H9 (cell line): ENCODE measurements around the gene TNNI3. TPM values are rescaled to one million over a fixed set of nuclear protein-coding genes. Genes with fewer than 3 reads are reported as not detected.
A peak's percentile ranks its signal among the peaks of the same experiment; 100 is the strongest.

Experiments
- DNase-seq: peaks from one replicate; pipeline ENCODE4 v3.0.0-alpha.2; 2017
- H2AFZ ChIP-seq: one replicate; pipeline ENCODE4 v1.6.1; 2013; ENCODE audit warnings: mild to moderate bottlenecking, low read length, control low read depth, moderate library complexity
- H2AK5ac ChIP-seq: 2 replicates; pipeline ENCODE4 v1.6.1; 2013; ENCODE audit warnings: low read length, control low read depth, mixed read lengths; ENCODE audit not compliant: insufficient read length
- H2BK120ac ChIP-seq: one replicate; pipeline ENCODE4 v1.6.1; 2013; ENCODE audit warnings: low read depth, mild to moderate bottlenecking, low read length, control low read depth, inconsistent platforms; ENCODE audit not compliant: poor library complexity, severe bottlenecking
- H2BK12ac ChIP-seq: 2 replicates; pipeline ENCODE4 v1.6.1; 2013; ENCODE audit warnings: low read length, control low read depth, mixed read lengths, low read depth; ENCODE audit not compliant: insufficient read length
- H2BK15ac ChIP-seq: 2 replicates; pipeline ENCODE4 v1.6.1; 2013; ENCODE audit warnings: low read depth, low read length, control low read depth
- H2BK20ac ChIP-seq: one replicate; pipeline ENCODE4 v1.6.1; 2013; ENCODE audit warnings: low read depth, mild to moderate bottlenecking, low read length, control low read depth, inconsistent platforms; ENCODE audit not compliant: poor library complexity, severe bottlenecking
- H2BK5ac ChIP-seq: 2 replicates; pipeline ENCODE4 v1.6.1; 2013; ENCODE audit warnings: low read length, control low read depth, mixed read lengths; ENCODE audit not compliant: insufficient read length
- H3K14ac ChIP-seq: 2 replicates; pipeline ENCODE4 v1.6.1; 2013; ENCODE audit warnings: low read length, control low read depth; ENCODE audit not compliant: insufficient read depth
- H3K18ac ChIP-seq: 2 replicates; pipeline ENCODE4 v1.6.1; 2013; ENCODE audit warnings: low read depth, mild to moderate bottlenecking, mixed read lengths, low read length, control low read depth; ENCODE audit not compliant: insufficient read length
- H3K23ac ChIP-seq: 2 replicates; pipeline ENCODE4 v1.6.1; 2013; ENCODE audit warnings: low read length, control low read depth, mixed read lengths, low read depth; ENCODE audit not compliant: insufficient read length
- H3K23me2 ChIP-seq: 2 replicates; pipeline ENCODE4 v1.6.1; 2013; ENCODE audit warnings: low read depth, mild to moderate bottlenecking, mixed read lengths, low read length, control low read depth; ENCODE audit not compliant: insufficient read length, poor library complexity, severe bottlenecking
- H3K27ac ChIP-seq: 2 replicates; pipeline ENCODE4 v1.5.1; 2013; ENCODE audit warnings: low read length, control low read depth, mixed read lengths, low read depth; ENCODE audit not compliant: insufficient read length
- H3K27me3 ChIP-seq: 2 replicates; pipeline ENCODE4 v1.6.1; 2013; ENCODE audit warnings: low read length, control low read depth, inconsistent platforms; ENCODE audit not compliant: insufficient read depth
- H3K4ac ChIP-seq: 2 replicates; pipeline ENCODE4 v1.6.1; 2013; ENCODE audit warnings: low read depth, mild to moderate bottlenecking, control low read depth, inconsistent platforms, low read length, moderate library complexity
- H3K4me1 ChIP-seq: 2 replicates; pipeline ENCODE4 v1.6.1; 2013; ENCODE audit warnings: low read length, control low read depth, inconsistent platforms; ENCODE audit not compliant: insufficient read depth
- H3K4me2 ChIP-seq: 2 replicates; pipeline ENCODE4 v1.6.1; 2013; ENCODE audit warnings: low read length, control low read depth, mixed read lengths; ENCODE audit not compliant: insufficient read length, insufficient read depth
- H3K56ac ChIP-seq: 2 replicates; pipeline ENCODE4 v1.6.1; 2013; ENCODE audit warnings: low read depth, mild to moderate bottlenecking, mixed read lengths, low read length, control low read depth; ENCODE audit not compliant: insufficient read length
- H3K79me1 ChIP-seq: 2 replicates; pipeline ENCODE4 v1.6.1; 2013; ENCODE audit warnings: low read depth, mild to moderate bottlenecking, moderate library complexity, low read length, control low read depth, inconsistent platforms; ENCODE audit not compliant: insufficient read depth, poor library complexity, severe bottlenecking
- H3K79me2 ChIP-seq: 2 replicates; pipeline ENCODE4 v1.6.1; 2013; ENCODE audit warnings: low read length, control low read depth, inconsistent platforms; ENCODE audit not compliant: insufficient read depth
- H3K9ac ChIP-seq: 2 replicates; pipeline ENCODE4 v1.6.1; 2013; ENCODE audit warnings: low read length, control low read depth, mixed read lengths; ENCODE audit not compliant: insufficient read length; ENCODE audit errors: extremely low read depth
- H3K9me3 ChIP-seq: one replicate; pipeline ENCODE4 v1.6.1; 2013; ENCODE audit warnings: low read depth, low read length, inconsistent platforms; ENCODE audit not compliant: control insufficient read depth
- H3T11ph ChIP-seq: one replicate; pipeline ENCODE4 v1.6.1; 2013; ENCODE audit warnings: mild to moderate bottlenecking, low read length, control low read depth, inconsistent platforms
- H4K20me1 ChIP-seq: one replicate; pipeline ENCODE4 v1.6.1; 2013; ENCODE audit not compliant: control insufficient read depth, insufficient read length, insufficient read depth
- H4K5ac ChIP-seq: 2 replicates; pipeline ENCODE4 v1.6.1; 2013; ENCODE audit warnings: low read depth, mild to moderate bottlenecking, mixed read lengths, low read length, control low read depth; ENCODE audit not compliant: insufficient read length
- H4K8ac ChIP-seq: replicated peaks from 2 replicates; pipeline ENCODE4 v1.6.1; 2013; ENCODE audit warnings: low read length, control low read depth, mixed read lengths, low read depth; ENCODE audit not compliant: insufficient read length
- H4K91ac ChIP-seq: 2 replicates; pipeline ENCODE4 v1.6.1; 2013; ENCODE audit warnings: low read depth, mild to moderate bottlenecking, moderate library complexity, mixed read lengths, low read length, control low read depth; ENCODE audit not compliant: insufficient read length
- H3K27ac Mint-ChIP-seq, 3 experiments: 2 replicates in 2 of 3; 3 replicates in 1 of 3; pipeline ENCODE4 v1.8.0; 2020 to 2021; ENCODE audit warnings: mixed read lengths in 3 of 3, mild to moderate bottlenecking in 1 of 3, moderate library complexity in 1 of 3
- H3K27me3 Mint-ChIP-seq: 2 replicates; pipeline ENCODE4 v1.8.0; 2021; ENCODE audit warnings: low read depth, mild to moderate bottlenecking, moderate library complexity, mixed read lengths
- H3K36me3 Mint-ChIP-seq, 3 experiments: 2 replicates in 2 of 3; 3 replicates in 1 of 3; pipeline ENCODE4 v1.8.0; 2020 to 2021; ENCODE audit warnings: low read depth in 3 of 3, mixed read lengths in 3 of 3; ENCODE audit not compliant: insufficient read depth in 1 of 3
- H3K4me1 Mint-ChIP-seq, 2 experiments: 2 replicates each; pipeline ENCODE4 v1.8.0; 2020; ENCODE audit warnings: mixed read lengths in 2 of 2
- H3K4me3 Mint-ChIP-seq, 2 experiments: 2 replicates in 1 of 2; 3 replicates in 1 of 2; pipeline ENCODE4 v1.8.0; 2020 to 2021; ENCODE audit warnings: mild to moderate bottlenecking in 2 of 2, mixed read lengths in 2 of 2, moderate library complexity in 1 of 2
- H3K9me3 Mint-ChIP-seq, 2 experiments: 2 replicates in 1 of 2; 3 replicates in 1 of 2; pipeline ENCODE4 v1.8.0; 2020; ENCODE audit warnings: mild to moderate bottlenecking in 2 of 2, mixed read lengths in 2 of 2, moderate library complexity in 1 of 2
- CTCF ChIP-seq: fragments of 200-600 bp; sonication (generic); conservative IDR thresholded peaks from 3 replicates; pipeline ENCODE4 v1.8.0; 2021; ENCODE audit warnings: antibody characterized with exemption, mild to moderate bottlenecking
- WGBS: extraction: QIAGEN DNeasy Blood & Tissue Kit; methylation state at CpG from one replicate; pipeline ENCODE4 v1.1.7; 2013; ENCODE audit warnings: missing lambda C conversion rate, low lambda C conversion rate, mixed read lengths; ENCODE audit not compliant: insufficient read length; ENCODE audit errors: extremely low coverage; 5-methylcytosine and 5-hydroxymethylcytosine counted together
- total RNA-seq: library from RNA; stranded (reverse); gene quantifications from 2 replicates; pipeline ENCODE4 v1.2.1, GENCODE V29; 2021

TNNI3 gene
- total RNA-seq, 1 experiment from 2014 or later = 36.9 TPM

- no peaks in the 10 kb centered on the region for H3K79me2 ChIP-seq
- no peak overlapping the region for H3K56ac ChIP-seq
- no peak overlapping the region for H2BK12ac ChIP-seq
- H3K4me1 Mint-ChIP-seq = peaks cover 29 to 39% of the 10 kb centered on the region in 2 experiments
- H3K14ac ChIP-seq = no peak overlapping the region
- H3K27me3 Mint-ChIP-seq = peaks cover 7% of the 10 kb centered on the region
- H4K8ac ChIP-seq = no peak overlapping the region
- peaks cover 11% of the 10 kb centered on the region; the same call in 1 of the 2 replicates for H3K4me1 ChIP-seq
- no peaks in the 10 kb centered on the region for H3K9me3 ChIP-seq
- H2BK20ac ChIP-seq = no peak overlapping the region
- TF ChIP-seq CTCF = no peak; the same call in 2 of the 3 replicates
- H3K27ac Mint-ChIP-seq = peak overlapping the region in 2 of 3 experiments; percentile 44 to 88; a peak in 3 of 7 replicates
- H3K27ac ChIP-seq = no peak overlapping the region
- no peak overlapping the region for H3K4ac ChIP-seq
- H3K79me1 ChIP-seq = peaks cover 3% of the 10 kb centered on the region
- no peaks in the 10 kb centered on the region for H3K27me3 ChIP-seq
- H3K4me3 Mint-ChIP-seq = peak overlapping the region; percentile 58 to 80
- no peak overlapping the region for H2AFZ ChIP-seq
- H2BK5ac ChIP-seq = no peak overlapping the region
- H3K23ac ChIP-seq = no peak overlapping the region
- WGBS = no CpG with 5 or more reads among the region's 27 CpGs
- H2BK15ac ChIP-seq = no peak overlapping the region
- H3K23me2 ChIP-seq = no peaks in the 10 kb centered on the region
- no peak overlapping the region for H2AK5ac ChIP-seq
- no peak overlapping the region for H4K5ac ChIP-seq
- no peak overlapping the region for H2BK120ac ChIP-seq
- H3T11ph ChIP-seq = no peak overlapping the region
- no peak overlapping the region for H4K91ac ChIP-seq
- H3K18ac ChIP-seq = no peak overlapping the region
- DNase-seq = peak; percentile 95
- H3K9me3 Mint-ChIP-seq = no peaks in the 10 kb centered on the region; a peak in 2 of 5 replicates
- H3K9ac ChIP-seq = no peak overlapping the region
- H3K36me3 Mint-ChIP-seq = peaks cover 14 to 33% (median 27%) of the 10 kb centered on the region in 3 experiments
- peak overlapping the region; percentile 52 for H3K4me2 ChIP-seq
- H4K20me1 ChIP-seq = no peaks in the 10 kb centered on the region
These were observed 10.7 kb downstream of the TNNI3 start for GRCh38 chr19:55146705-55147273.
